G401.6 (cell line): ENCODE results near the gene HYAL4.

ENCODE experiments used
- FAIRE-seq: peaks from 2 replicates; lab custom pipeline; 2012; peaks lifted over from hg19 to GRCh38; lab: Jason Lieb, UNC

HYAL4 gene

GRCh38 chr7:123905714-123906113 is 60.7 kb downstream of the HYAL4 start:
- FAIRE-seq = no peak

GRCh38 chr7:123916240-123916724 is 71.3 kb downstream of the HYAL4 start:
- no peak for FAIRE-seq

- no peak for FAIRE-seq
Observed at GRCh38 chr7:123917878-123918277, 72.9 kb downstream of the HYAL4 start.

GRCh38 chr7:123918309-123918708 is 73.3 kb downstream of the HYAL4 start:
- no peak for FAIRE-seq

- FAIRE-seq = no peak
Observed at GRCh38 chr7:123923599-123923998, 78.6 kb downstream of the HYAL4 start.

GRCh38 chr7:123924941-123925340 is 80.0 kb downstream of the HYAL4 start, which contains the start of gene SPAM1:
SPAM1 (plus strand) TSS chr7:123925241; CDS start chr7:123953571, 28,330 bp downstream.
- FAIRE-seq = no peak
